ENCODE results near the gene CMC2. TPM values are rescaled to one million over a fixed set of nuclear protein-coding genes. Genes with fewer than 3 reads are reported as not detected.

CMC2 gene
- total and polyA plus RNA-seq, 3 donors from 2014 or later: 63.7 to 184 (median 84.1) TPM

DNA sequence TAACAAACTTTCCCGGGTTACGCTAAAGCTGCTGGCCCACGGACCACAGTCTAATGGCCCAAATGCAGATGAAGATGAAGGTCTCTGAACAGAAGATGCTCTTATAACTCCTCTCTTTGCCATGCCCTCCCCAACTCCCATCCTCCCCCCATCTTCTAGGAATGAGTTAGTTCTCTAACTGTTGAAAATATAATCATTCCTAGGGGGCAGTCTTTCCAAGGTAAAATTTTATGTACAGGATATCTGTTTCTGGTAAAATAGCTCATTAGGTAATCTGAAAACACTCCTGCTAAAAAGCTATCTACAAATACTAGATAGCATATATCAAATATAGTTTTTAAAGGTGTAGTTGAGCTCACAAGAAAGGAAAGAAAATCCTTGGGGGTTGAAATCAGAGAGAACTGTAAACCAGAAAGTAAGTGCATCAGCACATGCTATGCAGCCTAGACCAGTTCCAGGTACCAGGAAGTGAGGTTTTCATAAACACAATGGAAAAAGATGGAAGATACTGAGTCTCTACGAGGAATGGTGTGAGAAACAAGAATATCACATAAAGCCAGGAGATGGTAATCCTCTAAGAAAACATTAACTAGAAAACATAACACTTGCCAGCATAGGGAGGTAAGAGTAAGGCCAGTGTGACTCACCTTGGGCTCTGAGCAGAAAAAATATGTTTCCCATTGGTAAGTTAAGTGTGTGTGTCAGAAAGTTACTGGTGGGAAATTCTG is 38.1 kb downstream of the CMC2 start:
- intact Hi-C loops (cut with DNase I; ENCODE audit: low total_unique reads): no loop called here
- Histone ChIP-seq H3K27me3 (no peaks in the 10 kb centered on the region), H3K4me3 (no peak overlapping the region), H3K36me3 (ENCODE audit: low read depth, missing control alignments) (no peaks in the 10 kb centered on the region), H3K9me3 (no peaks in the 10 kb centered on the region), H3K27ac (no peak overlapping the region), H3K4me1 (no peaks in the 10 kb centered on the region)
- WGBS, 2 donors: 95 to 97% methylated on average over 4 of the region's 4 CpGs
- DNase-seq: no peak
- TF ChIP-seq POLR2A (IDR thresholded peaks at IDR 0.05): no peak
- TF ChIP-seq, protein P1, sequence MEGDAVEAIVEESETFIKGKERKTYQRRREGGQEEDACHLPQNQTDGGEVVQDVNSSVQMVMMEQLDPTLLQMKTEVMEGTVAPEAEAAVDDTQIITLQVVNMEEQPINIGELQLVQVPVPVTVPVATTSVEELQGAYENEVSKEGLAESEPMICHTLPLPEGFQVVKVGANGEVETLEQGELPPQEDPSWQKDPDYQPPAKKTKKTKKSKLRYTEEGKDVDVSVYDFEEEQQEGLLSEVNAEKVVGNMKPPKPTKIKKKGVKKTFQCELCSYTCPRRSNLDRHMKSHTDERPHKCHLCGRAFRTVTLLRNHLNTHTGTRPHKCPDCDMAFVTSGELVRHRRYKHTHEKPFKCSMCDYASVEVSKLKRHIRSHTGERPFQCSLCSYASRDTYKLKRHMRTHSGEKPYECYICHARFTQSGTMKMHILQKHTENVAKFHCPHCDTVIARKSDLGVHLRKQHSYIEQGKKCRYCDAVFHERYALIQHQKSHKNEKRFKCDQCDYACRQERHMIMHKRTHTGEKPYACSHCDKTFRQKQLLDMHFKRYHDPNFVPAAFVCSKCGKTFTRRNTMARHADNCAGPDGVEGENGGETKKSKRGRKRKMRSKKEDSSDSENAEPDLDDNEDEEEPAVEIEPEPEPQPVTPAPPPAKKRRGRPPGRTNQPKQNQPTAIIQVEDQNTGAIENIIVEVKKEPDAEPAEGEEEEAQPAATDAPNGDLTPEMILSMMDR (IDR thresholded peaks at IDR 0.05): no peak

DNA sequence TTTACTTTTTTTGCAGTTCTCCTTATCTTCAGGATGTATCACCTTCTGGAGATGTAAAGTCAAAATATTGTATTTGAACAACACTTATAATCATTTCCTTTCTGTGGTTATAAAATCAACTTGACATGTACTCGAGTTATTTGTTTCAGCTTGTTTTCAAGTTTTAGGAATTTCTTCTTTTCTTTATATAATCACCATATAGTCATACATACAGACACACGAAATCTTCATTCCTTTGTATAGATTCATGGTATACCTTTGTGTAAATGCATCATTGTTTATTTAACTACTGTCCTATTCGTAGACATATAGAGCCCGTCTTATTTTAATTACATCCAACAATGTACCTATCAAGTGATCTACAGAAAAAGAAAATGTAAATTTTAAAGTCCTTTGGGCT is 40.1 kb downstream of the CMC2 start:
- WGBS, 2 donors: 91% methylated on average over 4 of the region's 4 CpGs
- no peak for DNase-seq
- Histone ChIP-seq H3K27ac (no peak overlapping the region), H3K4me1 (no peaks in the 10 kb centered on the region), H3K27me3 (no peaks in the 10 kb centered on the region), H3K4me3 (no peak overlapping the region), H3K36me3 (ENCODE audit: low read depth, missing control alignments) (no peaks in the 10 kb centered on the region), H3K9me3 (no peaks in the 10 kb centered on the region)
- TF ChIP-seq, protein P1 (IDR thresholded peaks at IDR 0.05): no peak
- no peak for TF ChIP-seq POLR2A (IDR thresholded peaks at IDR 0.05)
- intact Hi-C loops (cut with DNase I; ENCODE audit: low total_unique reads): no loop called here

DNA sequence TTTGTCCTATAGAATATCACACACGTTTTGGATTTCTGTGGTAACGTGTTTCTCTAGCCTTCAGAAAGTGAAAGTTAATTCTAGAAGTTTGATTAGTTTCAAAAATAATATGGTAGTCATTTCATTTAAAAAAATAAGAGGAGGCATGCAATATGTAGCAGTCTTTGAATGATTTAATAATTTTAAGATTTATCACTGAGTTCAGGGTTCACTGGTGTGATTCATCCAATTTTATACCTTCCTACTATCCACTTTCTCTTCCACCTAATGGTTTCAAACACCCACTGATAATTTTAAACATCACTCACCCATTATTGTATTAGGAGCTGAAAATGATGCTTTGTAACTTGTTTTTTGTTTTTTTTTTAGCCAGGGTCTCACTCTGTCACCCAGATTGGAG is 42.3 kb downstream of the CMC2 start:
- intact Hi-C loops (cut with DNase I; ENCODE audit: low total_unique reads): no loop called here
- Histone ChIP-seq H3K4me3 (no peak overlapping the region), H3K4me1 (no peaks in the 10 kb centered on the region), H3K9me3 (no peaks in the 10 kb centered on the region), H3K27ac (no peak overlapping the region), H3K27me3 (no peaks in the 10 kb centered on the region), H3K36me3 (ENCODE audit: low read depth, missing control alignments) (no peaks in the 10 kb centered on the region)
- no peak for TF ChIP-seq POLR2A (IDR thresholded peaks at IDR 0.05)
- TF ChIP-seq, protein P1 (IDR thresholded peaks at IDR 0.05): no peak
- 50 to 52% methylated on average over 2 of the region's 2 CpGs for WGBS, 2 donors
- DNase-seq: no peak

DNA sequence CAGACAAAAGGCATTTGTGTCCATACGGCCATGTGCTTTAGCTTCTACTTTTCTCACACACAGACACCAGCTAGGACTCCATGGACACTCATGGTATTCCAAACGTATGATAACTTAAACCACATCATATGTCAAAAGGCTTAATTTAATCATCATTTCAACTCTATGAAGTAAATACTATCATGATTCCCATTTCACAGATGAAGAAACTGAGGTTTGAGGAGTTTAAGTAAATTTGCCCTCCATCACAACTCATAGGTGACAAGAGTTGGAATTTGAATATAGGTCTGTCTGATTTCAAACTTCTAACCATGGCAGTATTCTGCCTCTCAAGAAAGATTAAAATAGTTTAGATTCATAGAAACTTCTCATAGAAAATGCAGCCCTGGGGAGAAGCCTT is 43.8 kb downstream of the CMC2 start:
- TF ChIP-seq, protein P1 (IDR thresholded peaks at IDR 0.05): no peak
- no peak for TF ChIP-seq POLR2A (IDR thresholded peaks at IDR 0.05)

DNA sequence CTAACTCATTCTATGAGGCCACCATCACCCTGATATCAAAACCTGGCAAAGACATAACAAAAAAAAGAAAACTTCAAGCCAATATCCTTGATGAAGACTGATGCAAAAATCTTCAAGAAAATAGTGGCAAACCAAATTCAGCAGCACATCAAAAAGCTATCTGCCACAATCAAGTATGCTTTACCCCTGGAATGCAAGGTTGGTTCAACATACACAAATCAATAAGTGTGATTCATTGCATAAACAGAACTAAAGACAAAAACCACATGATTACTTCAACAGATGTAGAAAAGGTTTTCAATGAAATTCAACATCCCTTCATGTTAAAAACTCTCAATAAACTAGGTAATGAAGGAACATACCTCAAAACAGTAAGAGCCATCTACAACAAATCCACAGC is 48.4 kb downstream of the CMC2 start:
- Histone ChIP-seq H3K4me1 (no peaks in the 10 kb centered on the region), H3K9me3 (no peaks in the 10 kb centered on the region), H3K36me3 (ENCODE audit: low read depth, missing control alignments) (no peaks in the 10 kb centered on the region), H3K4me3 (no peak overlapping the region), H3K27ac (no peak overlapping the region), H3K27me3 (no peaks in the 10 kb centered on the region)
- TF ChIP-seq, protein P1 (IDR thresholded peaks at IDR 0.05): no peak
- TF ChIP-seq POLR2A (IDR thresholded peaks at IDR 0.05): no peak
- intact Hi-C loops (cut with DNase I; ENCODE audit: low total_unique reads): no loop called here
- DNase-seq: no peak

More for the DNA sequence above, 43.8 kb downstream of the CMC2 start:
- DNase-seq: no peak
- Histone ChIP-seq H3K36me3 (ENCODE audit: low read depth, missing control alignments) (no peaks in the 10 kb centered on the region), H3K27me3 (no peaks in the 10 kb centered on the region), H3K27ac (no peak overlapping the region), H3K4me3 (no peak overlapping the region), H3K9me3 (no peaks in the 10 kb centered on the region), H3K4me1 (no peaks in the 10 kb centered on the region)
- intact Hi-C loops (cut with DNase I; ENCODE audit: low total_unique reads): no loop called here
- 69 to 81% methylated on average over 2 of the region's 2 CpGs for WGBS, 2 donors

Measured in testis (tissue), 3 donors.